Measurements from ENCODE around the gene GASK1A. TPM values are rescaled to one million over a fixed set of nuclear protein-coding genes. Genes with fewer than 3 reads are reported as not detected.

Gene GASK1A
- total RNA-seq, 1 experiment from 2014 or later, result not detected

GRCh38 chr3:42999632-43000031 lies 20.5 kb downstream of the GASK1A start:
- Histone ChIP-seq H3K27me3 (ENCODE audit: insufficient read depth, low read depth) (no peaks in the 10 kb centered on the region), H3K4me1 (replicated peaks; ENCODE audit: insufficient read depth) (peaks cover 8% of the 10 kb centered on the region; the same call in 1 of the 2 replicates), H2AFZ (no peak overlapping the region), H3K9me3 (ENCODE audit: insufficient read depth, low read depth) (no peaks in the 10 kb centered on the region), H4K20me1 (ENCODE audit: insufficient read depth) (no peaks in the 10 kb centered on the region), H3K4me2 (no peak overlapping the region), H3K4me3 (no peak overlapping the region), H3K9me2 (ENCODE audit: insufficient read depth) (no peaks in the 10 kb centered on the region), H3K27ac (no peak overlapping the region), H3K36me3 (ENCODE audit: low read depth) (no peaks in the 10 kb centered on the region), H3K79me2 (ENCODE audit: low read depth) (no peaks in the 10 kb centered on the region), H3F3A (ENCODE audit: insufficient read depth, low read depth) (no peaks in the 10 kb centered on the region)
- no peak for TF ChIP-seq EZH2 (IDR thresholded peaks at IDR 0.05; ENCODE audit: low read depth)
- no peak for TF ChIP-seq CTCF (conservative IDR thresholded peaks at IDR 0.05)
- intact Hi-C loops (cut with micrococcal nuclease; ENCODE audit: unreplicated experiment), result no loop called here
- no TSS peak for BruUV-seq (replicated peaks)
- CTCF ChIA-PET, result no interaction called here
- POLR2A ChIA-PET (ENCODE audit: unreplicated experiment), result no interaction called here
- no peak for DNase-seq

- no peaks in the 10 kb centered on the region for H3K79me2 ChIP-seq (ENCODE audit: low read depth)
- no peaks in the 10 kb centered on the region for H3K36me3 ChIP-seq (ENCODE audit: low read depth)
- H2AFZ ChIP-seq, result no peak overlapping the region
- no peak overlapping the region for H3K27ac ChIP-seq
- TF ChIP-seq EZH2 (IDR thresholded peaks at IDR 0.05; ENCODE audit: low read depth), result no peak
- TF ChIP-seq CTCF (conservative IDR thresholded peaks at IDR 0.05), result no peak
- H3F3A ChIP-seq (ENCODE audit: insufficient read depth, low read depth), result no peaks in the 10 kb centered on the region
- ChIA-PET POLR2A (ENCODE audit: unreplicated experiment) (no interaction called here), CTCF (no interaction called here)
- no peak overlapping the region for H3K4me3 ChIP-seq
- no peaks in the 10 kb centered on the region for H3K9me3 ChIP-seq (ENCODE audit: insufficient read depth, low read depth)
- intact Hi-C loops (cut with micrococcal nuclease; ENCODE audit: unreplicated experiment), result no loop called here
- no peaks in the 10 kb centered on the region for H3K27me3 ChIP-seq (ENCODE audit: insufficient read depth, low read depth)
- no peak for DNase-seq
- no peak overlapping the region for H3K4me2 ChIP-seq
- H3K9me2 ChIP-seq (ENCODE audit: insufficient read depth), result no peaks in the 10 kb centered on the region
- no peaks in the 10 kb centered on the region for H4K20me1 ChIP-seq (ENCODE audit: insufficient read depth)
- no TSS peak for BruUV-seq (replicated peaks)
- H3K4me1 ChIP-seq (replicated peaks; ENCODE audit: insufficient read depth), result peaks cover 14% of the 10 kb centered on the region; the same call in 1 of the 2 replicates
Observed at GRCh38 chr3:43000387-43000786, 21.3 kb downstream of the GASK1A start.

- ChIA-PET CTCF (no interaction called here), POLR2A (ENCODE audit: unreplicated experiment) (no interaction called here)
- H3K4me1 ChIP-seq (replicated peaks; ENCODE audit: insufficient read depth), result peaks cover 14% of the 10 kb centered on the region; the same call in 1 of the 2 replicates
Observed at GRCh38 chr3:43001094-43001553, 22.0 kb downstream of the GASK1A start.

More at GRCh38 chr3:43001094-43001553, 22.0 kb downstream of the GASK1A start:
- Histone ChIP-seq H3K9me2 (ENCODE audit: insufficient read depth) (no peaks in the 10 kb centered on the region), H3K4me3 (no peak overlapping the region), H3K27ac (no peak overlapping the region), H3K27me3 (ENCODE audit: insufficient read depth, low read depth) (no peaks in the 10 kb centered on the region), H3K4me2 (no peak overlapping the region), H4K20me1 (ENCODE audit: insufficient read depth) (no peaks in the 10 kb centered on the region), H3K36me3 (ENCODE audit: low read depth) (no peaks in the 10 kb centered on the region), H3K79me2 (ENCODE audit: low read depth) (no peaks in the 10 kb centered on the region), H3K9me3 (ENCODE audit: insufficient read depth, low read depth) (no peaks in the 10 kb centered on the region), H2AFZ (no peak overlapping the region), H3F3A (ENCODE audit: insufficient read depth, low read depth) (no peaks in the 10 kb centered on the region)
- no peak for TF ChIP-seq CTCF (conservative IDR thresholded peaks at IDR 0.05)
- no peak for TF ChIP-seq EZH2 (IDR thresholded peaks at IDR 0.05; ENCODE audit: low read depth)
- peak in 1 of 2 experiments; percentile 43 for DNase-seq
- intact Hi-C loops (cut with micrococcal nuclease; ENCODE audit: unreplicated experiment), result no loop called here
- no TSS peak for BruUV-seq (replicated peaks)

All from PC-9 (cell line).